Hippocampal formation (tissue), 2 donors: ENCODE data around the gene ARHGAP1.

Experiments
- DNase-seq, 2 donors: peaks; one replicate each; lab custom pipeline; 2025; lab: John Stamatoyannopoulos, UW

ARHGAP1 gene

GRCh38 chr11:46700241-46701077 lies at the start of gene ARHGAP1, which contains the start of gene ZNF408:
Gene ARHGAP1, minus strand, starts transcription at chr11:46700619. Its CDS starts 4,512 bp downstream, at chr11:46696107.
Gene ZNF408, plus strand, starts transcription at chr11:46701031. Its CDS starts 17 bp downstream, at chr11:46701048.
- peak; percentile 97 to 98 for DNase-seq

- no peak for DNase-seq
Observed at GRCh38 chr11:46747150-46747549, 46.7 kb upstream of the ARHGAP1 start.

- DNase-seq: no peak
Observed at GRCh38 chr11:46745995-46746394, 45.6 kb upstream of the ARHGAP1 start.

GRCh38 chr11:46745328-46745727 lies 44.9 kb upstream of the ARHGAP1 start:
- no peak for DNase-seq

GRCh38 chr11:46743693-46744339 lies 43.4 kb upstream of the ARHGAP1 start:
- no peak for DNase-seq

GRCh38 chr11:46743043-46743442 lies 42.6 kb upstream of the ARHGAP1 start:
- no peak for DNase-seq

- DNase-seq: no peak
Observed at GRCh38 chr11:46741600-46742484, 41.4 kb upstream of the ARHGAP1 start.

- DNase-seq: no peak
Observed at GRCh38 chr11:46738887-46739286, 38.5 kb upstream of the ARHGAP1 start.

GRCh38 chr11:46737699-46738098 lies 37.3 kb upstream of the ARHGAP1 start:
- no peak for DNase-seq

- DNase-seq: no peak
Observed at GRCh38 chr11:46736615-46737014, 36.2 kb upstream of the ARHGAP1 start.

- DNase-seq: no peak
Observed at GRCh38 chr11:46736146-46736545, 35.7 kb upstream of the ARHGAP1 start.

GRCh38 chr11:46733234-46733633 lies 32.8 kb upstream of the ARHGAP1 start:
- DNase-seq: no peak

- DNase-seq: no peak
Observed at GRCh38 chr11:46731545-46731944, 31.1 kb upstream of the ARHGAP1 start.

GRCh38 chr11:46729110-46730027 lies 28.9 kb upstream of the ARHGAP1 start:
- DNase-seq: no peak

- DNase-seq: no peak
Observed at GRCh38 chr11:46728659-46729040, 28.2 kb upstream of the ARHGAP1 start.

- no peak for DNase-seq
Observed at GRCh38 chr11:46727952-46728658, 27.7 kb upstream of the ARHGAP1 start.

GRCh38 chr11:46726206-46726862 lies 25.9 kb upstream of the ARHGAP1 start:
- DNase-seq: no peak

GRCh38 chr11:46725338-46726205 lies 25.2 kb upstream of the ARHGAP1 start:
- no peak for DNase-seq

GRCh38 chr11:46724088-46724487 lies 23.7 kb upstream of the ARHGAP1 start:
- DNase-seq: no peak
